Measurements from ENCODE around the gene SPPL2B. TPM values are rescaled to one million over a fixed set of nuclear protein-coding genes. Genes with fewer than 3 reads are reported as not detected.
"Not testable (repeated sequence)": the region's sequence is repeated elsewhere in the genome, so short reads cannot be mapped to it uniquely, and the experiment has no call there.

Gene SPPL2B
- total RNA-seq, 1 donor from 2014 or later, result 76.4 TPM

- intact Hi-C loops (cut with micrococcal nuclease), result no loop called here
Measured at GRCh38 chr19:2336528-2337328, 8.2 kb downstream of the SPPL2B start.

DNA sequence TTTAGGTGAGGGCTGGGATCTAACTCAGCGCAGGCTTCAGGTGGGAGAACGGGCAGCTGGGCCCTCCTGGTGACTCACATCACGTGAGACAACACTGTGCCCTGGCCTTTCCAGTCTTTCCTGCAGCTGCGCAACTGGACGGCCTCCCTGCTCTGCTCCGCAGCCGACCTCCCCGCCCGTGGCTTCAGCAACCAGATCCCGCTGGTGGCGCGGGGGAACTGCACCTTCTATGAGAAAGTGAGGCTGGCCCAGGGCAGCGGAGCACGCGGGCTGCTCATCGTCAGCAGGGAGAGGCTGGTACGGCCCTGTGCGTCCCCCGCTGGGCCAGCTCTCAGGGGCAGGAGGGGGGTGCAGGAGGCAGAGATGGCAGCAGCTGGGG, 8.8 kb downstream of the SPPL2B start:
- intact Hi-C loops (cut with micrococcal nuclease), result no loop called here

DNA sequence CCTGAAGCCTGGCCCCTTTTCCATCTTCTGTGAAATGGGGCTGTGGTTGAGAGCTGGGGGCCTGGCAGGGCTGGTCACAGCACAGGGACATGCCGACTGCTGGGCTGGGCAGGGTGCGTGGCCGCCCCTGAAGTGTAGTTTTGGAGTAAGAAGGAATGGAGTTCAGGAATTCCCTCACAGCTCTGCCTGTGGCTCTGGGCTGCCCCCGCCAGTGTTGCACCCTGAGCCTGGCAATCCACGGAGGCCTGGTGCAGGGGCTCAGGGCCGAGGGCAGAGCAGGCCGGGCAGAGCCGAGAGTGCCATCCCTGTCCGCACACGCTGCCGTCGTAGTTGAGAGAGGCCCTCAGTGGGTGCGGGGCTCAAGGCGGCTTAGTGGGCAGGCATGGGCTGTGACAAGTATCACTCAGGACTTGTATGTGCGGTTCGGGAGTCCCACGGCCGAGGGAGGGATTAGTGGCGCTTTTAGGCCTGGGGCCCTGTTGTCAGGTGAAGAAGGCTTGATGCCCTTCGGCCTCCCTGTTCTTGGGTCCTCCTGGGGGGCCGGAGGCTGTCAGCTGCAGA, 9.7 kb downstream of the SPPL2B start:
- intact Hi-C loops (cut with micrococcal nuclease), result no loop called here

DNA sequence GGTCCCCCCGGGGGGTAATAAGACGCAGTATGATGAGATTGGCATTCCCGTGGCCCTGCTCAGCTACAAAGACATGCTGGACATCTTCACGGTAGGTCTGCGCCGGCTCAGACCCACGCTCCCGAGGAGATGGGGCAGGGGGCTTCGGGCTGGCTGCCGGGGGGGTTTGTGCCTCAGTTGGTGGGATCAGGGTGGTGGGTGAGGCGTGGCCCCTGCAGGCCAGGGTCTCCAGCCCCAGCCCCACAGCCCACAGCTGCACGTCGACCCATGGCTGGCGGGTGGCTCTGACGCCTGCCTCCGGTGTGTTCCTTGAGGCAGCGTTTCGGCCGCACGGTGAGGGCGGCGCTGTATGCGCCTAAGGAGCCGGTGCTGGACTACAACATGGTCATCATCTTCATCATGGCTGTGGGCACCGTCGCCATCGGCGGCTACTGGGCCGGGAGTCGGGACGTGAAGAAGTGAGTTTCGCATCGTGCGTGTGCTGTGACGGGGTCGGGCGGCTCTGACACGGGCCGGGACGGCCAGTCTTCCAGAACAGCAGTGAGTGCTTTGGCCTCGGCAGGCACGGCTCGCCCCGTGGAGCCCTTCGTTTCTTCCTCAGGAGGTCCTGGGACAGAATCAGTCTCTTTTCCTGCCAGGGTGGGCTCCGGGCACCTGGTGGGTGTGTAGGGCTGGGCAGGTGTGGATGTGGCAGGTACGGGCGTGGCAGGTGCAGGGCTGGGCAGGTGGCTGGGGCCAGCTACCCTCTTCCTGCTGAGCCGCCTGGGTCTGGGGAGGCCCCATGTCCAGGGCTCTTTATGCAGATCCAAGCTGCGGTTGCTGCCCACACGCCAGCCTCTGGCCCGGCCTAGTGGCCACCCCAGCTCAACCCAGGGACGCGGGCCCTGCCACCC, 10.5 kb downstream of the SPPL2B start:
- intact Hi-C loops (cut with micrococcal nuclease), result no loop called here

DNA sequence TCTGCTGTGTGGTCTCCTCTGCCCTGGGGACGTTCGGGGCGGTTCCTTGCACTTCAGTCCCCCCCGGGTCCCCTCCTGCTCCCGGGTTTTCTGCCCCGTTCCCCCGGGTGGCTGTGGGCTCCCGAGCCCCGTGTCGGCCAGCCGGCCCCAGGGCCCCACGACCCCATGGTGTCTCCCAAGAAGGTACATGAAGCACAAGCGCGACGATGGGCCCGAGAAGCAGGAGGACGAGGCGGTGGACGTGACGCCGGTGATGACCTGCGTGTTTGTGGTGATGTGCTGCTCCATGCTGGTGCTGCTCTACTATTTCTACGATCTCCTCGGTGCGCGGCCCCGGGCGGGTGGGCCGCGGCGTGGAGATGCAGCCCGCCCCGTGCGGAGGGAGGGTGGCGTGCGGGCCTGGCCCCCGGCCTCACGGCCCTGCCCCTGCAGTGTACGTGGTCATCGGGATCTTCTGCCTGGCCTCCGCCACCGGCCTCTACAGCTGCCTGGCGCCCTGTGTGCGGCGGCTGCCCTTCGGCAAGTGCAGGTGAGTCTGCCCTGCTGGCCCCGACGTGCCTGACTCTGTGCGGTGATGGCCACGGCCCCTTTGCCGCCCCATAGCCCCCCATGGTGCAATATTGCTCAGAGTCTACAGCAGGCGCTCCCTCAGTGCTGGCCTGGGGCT, 11.3 kb downstream of the SPPL2B start:
- intact Hi-C loops (cut with micrococcal nuclease), result no loop called here

- intact Hi-C loops (cut with micrococcal nuclease), result no loop called here
Measured at GRCh38 chr19:2340496-2341243, 12.2 kb downstream of the SPPL2B start.

GRCh38 chr19:2341244-2341751, 12.8 kb downstream of the SPPL2B start:
- intact Hi-C loops (cut with micrococcal nuclease), result no loop called here

DNA sequence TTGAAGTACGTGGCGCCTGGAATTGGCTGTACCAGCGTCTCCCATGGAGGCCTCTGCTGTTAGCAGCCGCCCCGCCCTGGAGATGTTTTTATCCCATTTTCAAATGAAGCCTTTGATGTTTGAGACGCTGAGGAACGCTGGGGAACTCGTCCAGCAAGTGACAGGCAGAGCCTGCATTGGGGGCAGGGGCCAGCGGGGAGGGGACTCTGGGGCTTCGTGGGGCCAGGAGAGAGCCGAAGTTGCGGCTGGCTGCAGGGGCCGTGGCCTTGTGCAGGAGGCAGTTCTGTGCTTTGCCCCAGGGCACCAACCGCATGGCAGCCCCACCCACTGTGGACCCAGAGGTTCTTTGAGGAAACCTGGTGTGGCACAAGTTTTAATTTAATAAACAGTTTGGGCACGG, 13.5 kb downstream of the SPPL2B start:
- intact Hi-C loops (cut with micrococcal nuclease), result no loop called here

DNA sequence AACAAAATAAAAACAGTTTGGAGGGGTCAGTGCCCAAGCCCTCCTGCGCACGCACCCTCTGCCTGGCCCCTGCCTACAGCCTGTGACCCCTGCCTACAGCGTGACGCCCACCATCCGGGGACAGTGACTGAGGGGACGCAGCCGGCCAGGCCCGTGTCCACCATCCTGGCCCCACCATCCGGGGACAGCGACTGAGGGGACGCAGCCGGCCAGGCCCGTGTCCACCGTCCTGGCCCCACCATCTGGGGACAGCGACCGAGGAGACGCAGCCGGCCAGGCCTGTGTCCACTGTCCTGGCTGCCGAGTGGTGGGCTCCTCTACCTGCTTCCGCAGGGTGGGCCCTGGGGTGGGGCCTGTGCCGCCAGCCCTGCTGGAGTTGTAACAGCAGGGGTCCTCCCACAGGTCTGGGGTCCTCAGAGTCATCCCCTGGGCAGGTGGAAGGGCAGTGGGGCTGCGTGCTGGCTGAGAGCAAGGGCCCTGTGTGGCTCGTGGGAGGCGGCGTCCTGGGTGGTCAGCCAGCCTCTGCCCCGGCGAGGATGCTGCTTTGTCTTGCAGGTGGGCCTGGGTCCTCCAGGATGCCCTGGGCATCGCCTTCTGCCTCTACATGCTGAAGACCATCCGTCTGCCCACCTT, 14.3 kb downstream of the SPPL2B start:
- intact Hi-C loops (cut with micrococcal nuclease), result no loop called here

- intact Hi-C loops (cut with micrococcal nuclease), result no loop called here
Measured at GRCh38 chr19:2343289-2343982, 15.0 kb downstream of the SPPL2B start.

DNA sequence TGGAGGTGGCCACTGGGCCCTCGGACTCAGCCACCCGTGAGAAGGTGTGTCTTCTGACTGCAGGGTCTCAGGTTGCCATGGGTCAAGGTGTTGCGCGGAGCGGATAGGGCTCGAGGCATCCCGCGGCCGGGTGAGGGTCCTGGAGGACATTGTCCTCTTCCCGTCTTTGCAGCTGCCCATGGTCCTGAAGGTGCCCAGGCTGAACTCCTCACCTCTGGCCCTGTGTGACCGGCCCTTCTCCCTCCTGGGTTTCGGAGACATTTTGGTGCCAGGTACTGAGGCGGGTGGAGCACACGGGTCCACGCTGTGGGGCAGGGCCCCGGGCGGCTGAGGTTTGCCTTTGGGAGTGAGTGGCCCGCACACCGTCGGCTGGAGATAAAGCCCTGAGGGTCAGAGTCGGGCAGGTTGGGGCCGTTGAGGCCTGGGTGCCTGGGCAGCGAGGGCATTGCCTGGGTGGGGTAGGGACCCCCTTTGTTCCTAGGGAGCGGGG, 15.9 kb downstream of the SPPL2B start:
- intact Hi-C loops (cut with micrococcal nuclease), result no loop called here

- intact Hi-C loops (cut with micrococcal nuclease), result no loop called here
Measured at GRCh38 chr19:2345076-2345475, 16.6 kb downstream of the SPPL2B start.

GRCh38 chr19:2345794-2346663, 17.5 kb downstream of the SPPL2B start:
- intact Hi-C loops (cut with micrococcal nuclease), result no loop called here

- intact Hi-C loops (cut with micrococcal nuclease), result not testable (repeated sequence)
Measured at GRCh38 chr19:2349818-2350217, 21.3 kb downstream of the SPPL2B start.

- intact Hi-C loops (cut with micrococcal nuclease), result no loop called here
Measured at GRCh38 chr19:2350656-2351055, 22.2 kb downstream of the SPPL2B start.

GRCh38 chr19:2351591-2351990, 23.1 kb downstream of the SPPL2B start:
- intact Hi-C loops (cut with micrococcal nuclease), result no loop called here

DNA sequence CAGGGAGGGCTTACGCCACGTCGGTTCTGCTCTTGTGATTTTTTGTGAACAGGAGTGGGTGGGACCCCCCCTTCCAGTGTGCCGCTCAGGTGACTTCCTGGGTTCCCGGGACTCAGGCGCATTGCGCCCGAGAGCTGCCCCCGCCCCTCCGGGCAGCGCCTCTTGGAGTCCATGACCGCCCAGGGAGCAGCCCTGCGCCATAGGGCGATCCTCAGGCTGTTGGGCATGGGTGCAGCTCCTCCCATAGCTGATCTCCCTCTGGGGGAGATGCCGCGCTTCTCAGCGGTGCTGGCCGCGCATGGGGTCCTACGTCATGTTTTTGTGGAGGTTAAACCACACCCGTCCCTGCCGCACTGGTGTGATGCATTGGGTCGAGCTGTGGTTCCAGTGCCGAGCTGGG, 23.6 kb downstream of the SPPL2B start:
- intact Hi-C loops (cut with micrococcal nuclease), result no loop called here

DNA sequence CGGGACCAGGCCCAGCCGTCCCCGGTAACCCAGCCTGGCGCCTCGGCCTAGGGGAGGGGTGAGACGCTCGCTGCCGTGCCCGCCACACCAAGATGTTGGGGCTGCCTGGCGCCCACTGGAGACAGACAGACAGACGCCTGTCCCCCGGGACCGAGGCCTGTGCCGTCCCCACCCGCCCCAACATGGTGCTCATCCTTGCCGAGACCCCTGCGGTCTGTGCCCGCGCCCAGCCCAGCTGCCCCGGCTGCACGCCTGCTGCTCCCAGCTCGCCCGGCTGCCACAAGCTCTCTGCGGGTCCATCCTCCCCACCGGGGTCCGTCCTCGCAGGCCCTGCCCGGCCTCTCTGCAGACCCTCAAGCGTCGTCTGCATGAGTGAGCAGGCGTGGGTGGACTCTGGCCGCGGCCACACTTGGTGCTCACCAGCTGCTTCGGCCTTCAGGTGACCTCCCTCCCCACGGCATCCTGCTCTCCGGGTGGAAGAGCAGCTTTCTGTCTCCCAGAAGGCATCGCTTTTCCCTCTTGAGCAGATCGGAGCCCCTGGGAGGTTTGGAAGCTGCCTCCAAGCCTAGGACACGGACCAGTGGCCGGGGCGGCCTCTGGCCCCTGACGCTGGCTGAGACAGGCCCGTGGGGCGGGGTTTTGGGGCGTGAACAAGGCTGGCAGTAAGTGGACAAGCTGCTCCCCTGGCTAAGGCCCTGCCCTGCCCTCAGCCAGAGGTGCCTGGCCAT, 24.8 kb downstream of the SPPL2B start:
- intact Hi-C loops (cut with micrococcal nuclease), result no loop called here

Data from T-helper 2 cell treated with Interferon-gamma antibody and Interleukin-4, amounts not matched to agents 100 ng/mL and 5 ng/mL, for 36 hours (primary cell).